Heart right ventricle (tissue), 16 donors: Measurements from ENCODE around the gene GPHN. TPM values are rescaled to one million over a fixed set of nuclear protein-coding genes. Genes with fewer than 3 reads are reported as not detected.
"Not testable (repeated sequence)": the region's sequence is repeated elsewhere in the genome, so short reads cannot be mapped to it uniquely, and the experiment has no call there.

ENCODE experiments used
- ATAC-seq, 8 donors: fragments of 200-7000 bp; cut with Tn5 transposase; one replicate each; pipeline ENCODE4 v1.9.1; 2020; ENCODE audit warnings: mild to moderate bottlenecking in 8 of 8, moderate library complexity in 8 of 8, moderate number of reproducible peaks in 1 of 8
- DNase-seq, 2 donors: peaks; one replicate each; pipeline ENCODE4 v3.0.0-alpha.2; 2020
- H3K27ac ChIP-seq, 10 donors: fragments of 200-600 bp; sonication (generic) in 2 of 10; one replicate each; pipeline versions ENCODE4 v1.5.0 to v1.8.0; 2020 to 2022; ENCODE audit warnings: mild to moderate bottlenecking in 3 of 10
- H3K27me3 ChIP-seq, 7 donors: fragments of 200-600 bp; one replicate each; pipeline ENCODE4 v1.8.0; 2021 to 2022; ENCODE audit warnings: mild to moderate bottlenecking in 2 of 7
- H3K36me3 ChIP-seq, 9 donors: fragments of 200-600 bp; sonication (generic) in 1 of 9; one replicate each; pipeline versions ENCODE4 v1.5.0 to v1.8.0; 2020 to 2022; ENCODE audit warnings: mild to moderate bottlenecking in 2 of 9
- H3K4me1 ChIP-seq, 9 donors: fragments of 200-600 bp; sonication (generic) in 1 of 9; one replicate each; pipeline versions ENCODE4 v1.5.0 to v1.8.0; 2020 to 2022; ENCODE audit warnings: mild to moderate bottlenecking in 4 of 9
- H3K4me3 ChIP-seq, 10 donors: fragments of 200-600 bp; sonication (generic) in 2 of 10; one replicate each; pipeline versions ENCODE4 v1.5.0 to v1.8.0; 2020 to 2022; ENCODE audit warnings: mild to moderate bottlenecking in 7 of 10, moderate library complexity in 2 of 10
- H3K9me3 ChIP-seq, 11 donors: fragments of 200-600 bp in 10 of 11; sonication (generic) in 2 of 11; one replicate each; pipeline versions ENCODE4 v1.5.0 to v1.8.0; 2013 to 2022; ENCODE audit warnings: mild to moderate bottlenecking in 2 of 11, control low read depth in 1 of 11, moderate library complexity in 1 of 11
- WGBS, 2 donors: extraction: QIAGEN DNeasy Blood & Tissue Kit; methylation state at CpG; one replicate each; pipeline ENCODE4 v1.1.7; 2013; ENCODE audit warnings: inconsistent platforms in 1 of 2; 5-methylcytosine and 5-hydroxymethylcytosine counted together
- intact Hi-C, 10 donors: fragments of 100-400 bp; cut with DNase I; formaldehyde crosslinking; loops; one replicate each; pipeline versions ENCODE4 v1.11.1 to v1.14.2; 2022
- polyA plus RNA-seq, 2 donors: library from polyadenylated mRNA; stranded (reverse); fragments of 200-250 nt; gene quantifications; one replicate each; pipeline ENCODE4 v1.2.3, GENCODE V29; 2013
- total RNA-seq, 10 donors: library from RNA; stranded (reverse); fragmentation: NEBNext Ultra II Directional in 3 of 10; extraction: Animal tissue kit (Norgen Biotek cat#: 25700) in 3 of 10; gene quantifications; one replicate each; pipeline versions ENCODE4 v1.2.1 to v1.2.4, GENCODE V29; 2021 to 2023
- TF ChIP-seq, protein P1 (sequence below), 9 donors: fragments of 200-600 bp; sonication (generic) in 2 of 9; IDR thresholded peaks; one replicate each; pipeline versions ENCODE4 v1.5.0 to v1.8.0; 2021 to 2022; ENCODE audit warnings: antibody characterized with exemption in 9 of 9, mild to moderate bottlenecking in 5 of 9, moderate library complexity in 1 of 9
- donor health status: Arrhythmogenic right ventricular cardiomyopathy.
- donor health status: ischemic (EF 13 %, LVEDD 7.1; RV severe dilation, severe dysfunction).
- donor health status: healthy with polysubstance abuse.
- donor health status: DM: no; HTN: yes; CAD: no.
- donor health status: DM: no; HTN: no; CAD: no.
- donor health status: ischemic (EF 25% LVEDD 6.9; RV normal size, moderate dysfunction).
- donor health status: ischemic (EF 25% LVEDD 5.7; RV mildly dilated, moderate dysfunction).
- donor health status: healthy.
- donor health status: DM: yes; HTN: yes; CAD: no.
- donor health status: Ischemic cardiomyopathy.
- donor health status: ischemic (EF 35%, LVEDD 5.7; RV mildly dilated, moderate dysfunction).
- donor health status: nonischemic (EF 11% LVEDD 7.7; RV severe dilation, severe dysfunction).
- donor health status: DM: yes; HTN: yes; CAD: no.
- donor health status: PGD.
- donor health status: ischemic (EF 29% LVEDD 5.4; RV normal size, mild dysfunction).
- donor health status: nonischemic (EF 23%, LVEDD 6.1; RV moderate dilation, normal function).

Gene GPHN
- total and polyA plus RNA-seq, 12 donors = 12.2 to 48.0 (median 32.2) TPM

DNA sequence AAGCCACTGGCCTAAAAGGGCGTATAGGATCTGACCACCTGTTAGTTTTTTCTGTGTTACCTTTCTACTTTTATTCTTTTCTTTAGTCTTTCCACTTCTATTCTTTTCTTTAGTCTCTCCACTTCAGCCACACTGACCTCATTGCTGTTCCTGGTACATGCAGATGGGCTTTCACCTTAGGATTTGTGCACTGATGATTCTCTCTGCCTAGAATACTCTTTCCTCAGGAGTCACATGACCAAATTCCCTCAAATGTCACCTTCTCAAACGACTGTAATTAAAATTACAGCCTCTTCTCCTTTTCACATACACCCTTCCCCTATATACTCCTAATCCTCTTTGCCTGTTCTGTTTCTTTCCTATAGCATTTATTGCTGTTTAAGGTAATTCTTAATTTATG, 36.0 kb downstream of the GPHN start:
- no peaks in the 10 kb centered on the region for H3K27me3 ChIP-seq
- peaks cover 0 to 35% (median 9%) of the 10 kb centered on the region in 9 donors for H3K4me1 ChIP-seq
- no peak for DNase-seq
- no peaks in the 10 kb centered on the region for H3K9me3 ChIP-seq
- no peak overlapping the region for H3K4me3 ChIP-seq
- peak in 2 of 8 donors; percentile 52 to 61 for ATAC-seq
- TF ChIP-seq, protein P1, sequence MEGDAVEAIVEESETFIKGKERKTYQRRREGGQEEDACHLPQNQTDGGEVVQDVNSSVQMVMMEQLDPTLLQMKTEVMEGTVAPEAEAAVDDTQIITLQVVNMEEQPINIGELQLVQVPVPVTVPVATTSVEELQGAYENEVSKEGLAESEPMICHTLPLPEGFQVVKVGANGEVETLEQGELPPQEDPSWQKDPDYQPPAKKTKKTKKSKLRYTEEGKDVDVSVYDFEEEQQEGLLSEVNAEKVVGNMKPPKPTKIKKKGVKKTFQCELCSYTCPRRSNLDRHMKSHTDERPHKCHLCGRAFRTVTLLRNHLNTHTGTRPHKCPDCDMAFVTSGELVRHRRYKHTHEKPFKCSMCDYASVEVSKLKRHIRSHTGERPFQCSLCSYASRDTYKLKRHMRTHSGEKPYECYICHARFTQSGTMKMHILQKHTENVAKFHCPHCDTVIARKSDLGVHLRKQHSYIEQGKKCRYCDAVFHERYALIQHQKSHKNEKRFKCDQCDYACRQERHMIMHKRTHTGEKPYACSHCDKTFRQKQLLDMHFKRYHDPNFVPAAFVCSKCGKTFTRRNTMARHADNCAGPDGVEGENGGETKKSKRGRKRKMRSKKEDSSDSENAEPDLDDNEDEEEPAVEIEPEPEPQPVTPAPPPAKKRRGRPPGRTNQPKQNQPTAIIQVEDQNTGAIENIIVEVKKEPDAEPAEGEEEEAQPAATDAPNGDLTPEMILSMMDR (IDR thresholded peaks at IDR 0.05) = no peak
- intact Hi-C loops = loop anchor here in 1 of 10 donors (5.0 kb wide), 1 partner anchor 37 kb away; the partner anchor contains the start of gene GPHN
- WGBS, 2 donors = 50 to 62% methylated on average over 2 of the region's 2 CpGs
- H3K36me3 ChIP-seq = no peaks in the 10 kb centered on the region
- no peak overlapping the region for H3K27ac ChIP-seq

GRCh38 chr14:66545191-66545590, 37.2 kb downstream of the GPHN start:
- H3K27ac ChIP-seq, ATAC-seq, H3K9me3 ChIP-seq, H3K36me3 ChIP-seq, intact Hi-C loops, H3K27me3 ChIP-seq, DNase-seq, H3K4me3 ChIP-seq: not testable (repeated sequence)
- WGBS, 2 donors = 97% methylated on average over 15 of the region's 32 CpGs; no CpG with 5 or more reads in 1 of the 2 donors
- peaks cover 0 to 26% (median 7%) of the 10 kb centered on the region in 9 donors for H3K4me1 ChIP-seq

GRCh38 chr14:66545751-66546150, 37.8 kb downstream of the GPHN start:
- H3K4me1 ChIP-seq = peaks cover 0 to 20% (median 6%) of the 10 kb centered on the region in 9 donors
- ATAC-seq, intact Hi-C loops, DNase-seq, H3K4me3 ChIP-seq, H3K9me3 ChIP-seq, H3K36me3 ChIP-seq, H3K27ac ChIP-seq, H3K27me3 ChIP-seq: not testable (repeated sequence)
- 92 to 94% methylated on average over 16 to 27 of the region's 32 CpGs for WGBS, 2 donors

DNA sequence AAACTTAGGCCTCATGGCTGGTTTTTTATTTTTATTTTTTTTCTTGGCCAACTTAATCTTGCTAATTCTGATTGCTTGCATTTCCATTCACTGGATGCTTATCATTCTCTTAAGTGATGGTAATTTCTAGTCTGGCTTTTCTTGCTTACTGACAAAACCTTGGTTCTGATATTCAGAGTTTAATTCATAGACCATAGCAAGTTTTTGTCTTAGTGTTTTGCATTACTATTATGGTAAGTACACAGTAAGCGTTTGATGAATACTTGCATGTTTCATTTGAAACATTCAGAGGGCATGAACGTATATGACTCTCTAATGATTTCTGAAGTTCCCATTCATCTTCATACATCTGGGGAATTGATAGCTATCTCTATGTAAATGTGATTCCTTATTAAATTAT, 55.8 kb downstream of the GPHN start:
- Histone ChIP-seq H3K27ac (no peak overlapping the region), H3K9me3 (peaks cover 0 to 11% (median 0%) of the 10 kb centered on the region in 11 donors), H3K36me3 (no peaks in the 10 kb centered on the region), H3K27me3 (no peaks in the 10 kb centered on the region), H3K4me3 (no peak overlapping the region), H3K4me1 (peaks cover 0 to 25% (median 15%) of the 10 kb centered on the region in 9 donors)
- ATAC-seq (no peak), DNase-seq (no peak)
- TF ChIP-seq, protein P1 (IDR thresholded peaks at IDR 0.05) = no peak
- 92 to 94% methylated on average over 2 of the region's 2 CpGs for WGBS, 2 donors
- intact Hi-C loops = no loop called here

GRCh38 chr14:66568220-66568619, 60.3 kb downstream of the GPHN start:
- peaks cover 0 to 25% (median 15%) of the 10 kb centered on the region in 9 donors for H3K4me1 ChIP-seq
- H3K9me3 ChIP-seq = peaks cover 0 to 20% (median 4%) of the 10 kb centered on the region in 11 donors
- DNase-seq = no peak
- WGBS, 2 donors = 49 to 68% methylated on average over 2 of the region's 2 CpGs
- no peak overlapping the region for H3K4me3 ChIP-seq
- TF ChIP-seq, protein P1 (IDR thresholded peaks at IDR 0.05) = peak in 4 of 9 donors; percentile 10 to 44 (median 30)
- peaks cover 0 to 4% (median 0%) of the 10 kb centered on the region in 9 donors for H3K36me3 ChIP-seq
- intact Hi-C loops = loop anchor here in 1 of 10 donors (5.0 kb wide), 1 partner anchor 71 kb away; no protein-coding TSS in a partner anchor
- no peak for ATAC-seq
- no peaks in the 10 kb centered on the region for H3K27me3 ChIP-seq
- no peak overlapping the region for H3K27ac ChIP-seq
